ENCODE data around the gene AGBL1.

DNA sequence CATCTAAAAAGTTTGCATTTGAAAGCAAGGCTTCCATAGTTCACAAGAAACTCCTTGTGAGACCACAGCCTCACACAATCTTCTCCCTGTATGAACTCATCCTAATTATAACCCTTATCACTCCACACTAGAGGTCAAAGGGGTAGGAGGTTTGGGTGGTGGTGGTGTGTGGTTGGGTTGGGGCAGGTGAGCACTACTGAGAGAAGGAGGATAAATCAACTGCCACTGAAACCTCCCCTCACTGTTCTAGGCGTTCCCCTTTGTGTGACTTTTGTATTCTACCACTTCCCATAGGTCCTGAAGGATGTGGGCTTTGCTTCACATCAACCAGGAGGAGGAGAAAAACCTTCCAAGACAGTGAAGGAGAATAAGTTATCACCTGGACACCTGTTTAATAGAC is 6.4 kb upstream of the AGBL1 start:
- TF ChIP-seq CTCF (IDR thresholded peaks at IDR 0.05) (no peak), POLR2A (IDR thresholded peaks at IDR 0.05) (no peak)

Data from Peyer's patch (tissue), 4 donors.